A673 (cell line): ENCODE data around the gene GNAZ. TPM values are rescaled to one million over a fixed set of nuclear protein-coding genes. Genes with fewer than 3 reads are reported as not detected.

ENCODE experiments used
- BruUV-seq: library from RNA; stranded (reverse); fragments of 400-500 nt; replicated peaks from 2 replicates; lab custom pipeline; 2021; lab: Mats Ljungman, UMichigan
- CTCF ChIA-PET: fragments of 300-600 bp; sonication (Branson Sonifier 250); formaldehyde crosslinking; loops from one replicate; lab custom pipeline; 2022; ENCODE audit warnings: antibody characterized with exemption; lab: Charles Lee
- POLR2A ChIA-PET: fragments of 300-600 bp; sonication (Branson Sonifier 250); formaldehyde crosslinking; loops from one replicate; lab custom pipeline; 2022; ENCODE audit warnings: antibody characterized with exemption; ENCODE audit not compliant: low non-redundant PET; lab: Charles Lee
- DNase-seq: peaks from one replicate; pipeline ENCODE4 v3.0.0-alpha.2; 2015; ENCODE audit warnings: low spot score
- H3K27ac ChIP-seq: fragments of 200-600 bp; sonication (generic); 2 replicates; pipeline ENCODE4 v1.5.1; 2016; ENCODE audit warnings: mixed run types, low read depth, mild to moderate bottlenecking, mixed read lengths, antibody characterized with exemption, low read length; ENCODE audit not compliant: poor library complexity, severe bottlenecking
- H3K27me3 ChIP-seq: fragments of 200-600 bp; sonication (generic); replicated peaks from 2 replicates; pipeline ENCODE4 v1.6.1; 2017; ENCODE audit warnings: mixed run types, low read depth, mild to moderate bottlenecking, mixed read lengths, antibody characterized with exemption, low read length; ENCODE audit not compliant: insufficient read depth, poor library complexity
- H3K36me3 ChIP-seq: fragments of 200-600 bp; sonication (generic); 2 replicates; pipeline ENCODE4 v1.6.1; 2016; ENCODE audit warnings: mixed run types, mild to moderate bottlenecking, mixed read lengths, antibody characterized with exemption, low read length; ENCODE audit not compliant: insufficient read depth, poor library complexity, severe bottlenecking
- H3K4me1 ChIP-seq: fragments of 200-600 bp; sonication (generic); 2 replicates; pipeline ENCODE4 v1.6.1; 2017; ENCODE audit warnings: mixed run types, mild to moderate bottlenecking, mixed read lengths, antibody characterized with exemption, low read length; ENCODE audit not compliant: insufficient read depth, poor library complexity, severe bottlenecking
- H3K4me3 ChIP-seq: fragments of 200-600 bp; sonication (generic); 2 replicates; pipeline ENCODE4 v1.5.1; 2016; ENCODE audit warnings: low read depth, mixed run types, mild to moderate bottlenecking, mixed read lengths, low read length; ENCODE audit not compliant: poor library complexity, severe bottlenecking
- H3K9me3 ChIP-seq: fragments of 200-600 bp; sonication (generic); 2 replicates; pipeline ENCODE4 v1.6.1; 2016; ENCODE audit warnings: mixed run types, low read depth, mild to moderate bottlenecking, mixed read lengths, antibody characterized with exemption, low read length; ENCODE audit not compliant: poor library complexity, severe bottlenecking
- CTCF ChIP-seq: fragments of 300-800, 200-600 bp; sonication (generic); conservative IDR thresholded peaks from 2 replicates; pipeline ENCODE4 v1.5.1; 2017; ENCODE audit warnings: low read depth, mild to moderate bottlenecking, antibody characterized with exemption, low read length, moderate library complexity, mixed read lengths
- EZH2 ChIP-seq: fragments of 200-600 bp; sonication (generic); IDR thresholded peaks from 2 replicates; pipeline ENCODE4 v1.6.1; 2017; ENCODE audit warnings: borderline replicate concordance, low read depth, mild to moderate bottlenecking, mixed read lengths, antibody characterized with exemption, low read length; ENCODE audit not compliant: poor library complexity, severe bottlenecking
- intact Hi-C: fragments of 100-400 bp; cut with micrococcal nuclease; formaldehyde crosslinking; loops from one replicate; pipeline ENCODE4 v1.10.0; 2022; ENCODE audit not compliant: unreplicated experiment
- total RNA-seq: library from RNA; stranded (reverse); gene quantifications from 2 replicates; pipeline ENCODE4 v1.2.3, GENCODE V29; 2021

Gene GNAZ
- total RNA-seq, 1 experiment from 2014 or later: 5.1 TPM

- Histone ChIP-seq H3K27me3 (no peaks in the 10 kb centered on the region), H3K27ac (no peak overlapping the region), H3K4me1 (no peaks in the 10 kb centered on the region), H3K36me3 (no peaks in the 10 kb centered on the region), H3K4me3 (no peak overlapping the region), H3K9me3 (no peaks in the 10 kb centered on the region)
- ChIA-PET POLR2A (no interaction called here), CTCF (no interaction called here)
- DNase-seq: no peak
- no TSS peak for BruUV-seq
- intact Hi-C loops: no loop called here
- no peak for TF ChIP-seq EZH2
- no peak for TF ChIP-seq CTCF
Measured at GRCh38 chr22:23079240-23079768, 9.0 kb downstream of the GNAZ start.

GRCh38 chr22:23079814-23080521 is 9.6 kb downstream of the GNAZ start:
- intact Hi-C loops: no loop called here
- no peaks in the 10 kb centered on the region for H3K36me3 ChIP-seq
- ChIA-PET CTCF (no interaction called here), POLR2A (no interaction called here)
- H3K9me3 ChIP-seq: no peaks in the 10 kb centered on the region
- TF ChIP-seq EZH2 (no peak), CTCF (no peak)
- no peak for DNase-seq
- no peaks in the 10 kb centered on the region for H3K4me1 ChIP-seq
- BruUV-seq: no TSS peak
- H3K27me3 ChIP-seq: no peaks in the 10 kb centered on the region
- no peak overlapping the region for H3K27ac ChIP-seq
- H3K4me3 ChIP-seq: no peak overlapping the region

GRCh38 chr22:23080613-23081290 is 10.4 kb downstream of the GNAZ start:
- no peak for DNase-seq
- H3K27ac ChIP-seq: no peak overlapping the region
- no peak overlapping the region for H3K4me3 ChIP-seq
- ChIA-PET POLR2A (no interaction called here), CTCF (no interaction called here)
- intact Hi-C loops: no loop called here
- no peaks in the 10 kb centered on the region for H3K27me3 ChIP-seq
- TF ChIP-seq CTCF (no peak), EZH2 (no peak)
- no TSS peak for BruUV-seq
- H3K36me3 ChIP-seq: no peaks in the 10 kb centered on the region
- H3K4me1 ChIP-seq: no peaks in the 10 kb centered on the region
- H3K9me3 ChIP-seq: no peaks in the 10 kb centered on the region
